ENCODE measurements around the gene NUTM1. TPM values are rescaled to one million over a fixed set of nuclear protein-coding genes. Genes with fewer than 3 reads are reported as not detected.

Gene NUTM1
- total and polyA plus RNA-seq, 12 donors, result under 0.01 TPM; not detected in 11

DNA sequence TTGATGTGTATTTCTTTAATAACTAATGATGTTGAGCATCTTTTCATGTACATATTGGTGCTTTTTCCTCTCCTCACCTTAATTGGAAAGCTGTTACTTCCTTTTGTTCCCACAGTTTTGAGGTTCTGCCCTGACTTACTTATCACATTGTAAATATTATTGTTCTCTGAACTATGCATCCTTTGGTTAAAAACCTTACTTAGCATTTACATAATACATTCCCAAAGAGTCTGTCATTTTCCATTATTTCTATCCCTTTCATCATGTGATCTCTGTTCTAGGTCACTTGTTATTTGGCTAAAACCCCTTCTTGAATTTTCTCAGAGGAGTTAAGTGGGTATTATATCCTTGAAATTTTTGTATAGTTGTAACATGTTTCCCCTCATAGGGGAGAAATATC, 38.5 kb upstream of the NUTM1 start:
- H3K27me3 ChIP-seq, result no peaks in the 10 kb centered on the region
- peaks cover 0 to 5% (median 0%) of the 10 kb centered on the region in 9 donors for H3K36me3 ChIP-seq
- peaks cover 0 to 4% (median 0%) of the 10 kb centered on the region in 9 donors for H3K4me1 ChIP-seq
- ATAC-seq, result no peak
- intact Hi-C loops (cut with DNase I), result no loop called here
- H3K4me3 ChIP-seq, result no peak overlapping the region
- peaks cover 0 to 4% (median 0%) of the 10 kb centered on the region in 11 donors for H3K9me3 ChIP-seq
- TF ChIP-seq, protein P1, sequence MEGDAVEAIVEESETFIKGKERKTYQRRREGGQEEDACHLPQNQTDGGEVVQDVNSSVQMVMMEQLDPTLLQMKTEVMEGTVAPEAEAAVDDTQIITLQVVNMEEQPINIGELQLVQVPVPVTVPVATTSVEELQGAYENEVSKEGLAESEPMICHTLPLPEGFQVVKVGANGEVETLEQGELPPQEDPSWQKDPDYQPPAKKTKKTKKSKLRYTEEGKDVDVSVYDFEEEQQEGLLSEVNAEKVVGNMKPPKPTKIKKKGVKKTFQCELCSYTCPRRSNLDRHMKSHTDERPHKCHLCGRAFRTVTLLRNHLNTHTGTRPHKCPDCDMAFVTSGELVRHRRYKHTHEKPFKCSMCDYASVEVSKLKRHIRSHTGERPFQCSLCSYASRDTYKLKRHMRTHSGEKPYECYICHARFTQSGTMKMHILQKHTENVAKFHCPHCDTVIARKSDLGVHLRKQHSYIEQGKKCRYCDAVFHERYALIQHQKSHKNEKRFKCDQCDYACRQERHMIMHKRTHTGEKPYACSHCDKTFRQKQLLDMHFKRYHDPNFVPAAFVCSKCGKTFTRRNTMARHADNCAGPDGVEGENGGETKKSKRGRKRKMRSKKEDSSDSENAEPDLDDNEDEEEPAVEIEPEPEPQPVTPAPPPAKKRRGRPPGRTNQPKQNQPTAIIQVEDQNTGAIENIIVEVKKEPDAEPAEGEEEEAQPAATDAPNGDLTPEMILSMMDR (IDR thresholded peaks at IDR 0.05), result no peak
- no peak for DNase-seq
- H3K27ac ChIP-seq, result no peak overlapping the region

DNA sequence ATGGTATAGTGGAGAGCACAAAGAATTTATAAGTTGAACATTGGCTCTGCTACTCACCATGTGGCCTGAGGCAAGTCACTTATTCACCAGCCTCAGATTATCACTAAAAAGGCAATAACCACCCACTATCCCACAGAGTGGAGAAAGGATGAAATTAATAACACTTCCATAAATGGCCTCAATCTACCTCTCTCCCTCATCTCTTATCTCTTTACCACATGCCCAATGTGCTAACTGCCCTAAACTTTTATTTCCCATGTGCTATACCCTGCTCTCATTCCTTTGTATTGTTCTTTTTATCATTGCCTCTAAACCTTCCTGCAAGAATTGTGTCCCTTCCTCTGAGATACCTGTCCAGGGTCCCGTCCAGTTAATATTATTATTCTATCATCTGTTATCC, 31.6 kb upstream of the NUTM1 start:
- TF ChIP-seq, protein P1 (IDR thresholded peaks at IDR 0.05), result no peak
- ATAC-seq (no peak), DNase-seq (no peak)
- no peaks in the 10 kb centered on the region for H3K9me3 ChIP-seq
- H3K4me3 ChIP-seq, result no peak overlapping the region
- H3K27ac ChIP-seq, result no peak overlapping the region
- no peaks in the 10 kb centered on the region for H3K27me3 ChIP-seq
- H3K4me1 ChIP-seq, result peaks cover 0 to 11% (median 4%) of the 10 kb centered on the region in 9 donors
- H3K36me3 ChIP-seq, result peaks cover 0 to 30% (median 0%) of the 10 kb centered on the region in 9 donors
- intact Hi-C loops (cut with DNase I), result no loop called here
- 85 to 92% methylated on average over 1 of the region's 1 CpG for WGBS, 2 donors

DNA sequence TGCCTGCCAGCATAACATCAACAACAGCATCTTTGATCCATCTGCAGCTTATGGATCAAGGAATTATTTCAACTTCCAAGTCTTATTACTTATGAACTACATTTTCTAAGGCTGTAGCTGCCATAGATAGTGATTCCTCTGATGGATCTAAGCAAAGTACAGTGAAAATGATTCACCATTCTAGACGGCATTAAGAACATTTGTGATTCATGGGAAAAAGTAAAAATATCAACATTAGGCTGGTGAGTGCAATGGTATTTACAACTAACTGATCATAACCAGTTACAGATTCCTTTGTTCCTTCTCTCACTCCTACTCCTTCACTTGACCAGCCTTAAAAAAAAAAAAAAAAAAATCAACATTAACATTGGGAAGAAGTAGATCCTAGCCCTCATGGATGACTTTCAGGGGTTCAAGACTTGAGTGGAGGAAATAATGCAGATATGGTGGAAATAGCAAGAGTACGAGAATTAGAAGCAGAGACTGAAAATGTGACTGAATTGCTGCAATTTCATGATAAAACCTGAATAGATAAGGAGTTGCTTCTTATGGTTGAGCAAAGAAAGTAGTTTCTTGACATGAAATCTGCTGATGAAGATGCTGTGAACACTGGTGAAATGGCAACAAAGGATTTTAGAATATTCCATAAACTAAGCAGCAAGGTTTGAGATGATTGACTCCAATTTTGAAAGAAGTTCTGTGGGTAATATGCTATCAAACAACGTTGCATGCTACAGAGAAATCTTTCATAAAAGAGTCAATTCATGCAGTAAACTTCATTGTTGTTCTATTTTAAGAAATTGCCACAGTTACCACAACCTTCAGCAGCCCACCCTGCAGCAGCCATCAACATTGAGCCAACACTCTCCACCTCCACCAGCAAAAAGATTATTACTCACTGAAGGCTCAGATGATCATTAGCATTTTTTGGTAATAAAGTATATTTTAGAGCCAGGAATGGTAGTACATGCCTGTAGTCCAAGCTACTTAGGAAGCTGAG, 28.3 kb upstream of the NUTM1 start:
- Histone ChIP-seq H3K36me3 (peaks cover 0 to 24% (median 0%) of the 10 kb centered on the region in 9 donors), H3K4me1 (peaks cover 0 to 32% (median 29%) of the 10 kb centered on the region in 9 donors), H3K27ac (no peak overlapping the region), H3K27me3 (no peaks in the 10 kb centered on the region), H3K4me3 (no peak overlapping the region), H3K9me3 (no peaks in the 10 kb centered on the region)
- intact Hi-C loops (cut with DNase I), result loop anchor here in 2 of 10 donors (5.0 kb wide), 2 partner anchors 37 to 53 kb away; partner anchors contain the start of gene LPCAT4 (in 1 of the 2)
- WGBS, 2 donors, result 83 to 89% methylated on average over 3 of the region's 3 CpGs
- TF ChIP-seq, protein P1 (IDR thresholded peaks at IDR 0.05), result no peak
- DNase-seq (no peak), ATAC-seq (no peak)

DNA sequence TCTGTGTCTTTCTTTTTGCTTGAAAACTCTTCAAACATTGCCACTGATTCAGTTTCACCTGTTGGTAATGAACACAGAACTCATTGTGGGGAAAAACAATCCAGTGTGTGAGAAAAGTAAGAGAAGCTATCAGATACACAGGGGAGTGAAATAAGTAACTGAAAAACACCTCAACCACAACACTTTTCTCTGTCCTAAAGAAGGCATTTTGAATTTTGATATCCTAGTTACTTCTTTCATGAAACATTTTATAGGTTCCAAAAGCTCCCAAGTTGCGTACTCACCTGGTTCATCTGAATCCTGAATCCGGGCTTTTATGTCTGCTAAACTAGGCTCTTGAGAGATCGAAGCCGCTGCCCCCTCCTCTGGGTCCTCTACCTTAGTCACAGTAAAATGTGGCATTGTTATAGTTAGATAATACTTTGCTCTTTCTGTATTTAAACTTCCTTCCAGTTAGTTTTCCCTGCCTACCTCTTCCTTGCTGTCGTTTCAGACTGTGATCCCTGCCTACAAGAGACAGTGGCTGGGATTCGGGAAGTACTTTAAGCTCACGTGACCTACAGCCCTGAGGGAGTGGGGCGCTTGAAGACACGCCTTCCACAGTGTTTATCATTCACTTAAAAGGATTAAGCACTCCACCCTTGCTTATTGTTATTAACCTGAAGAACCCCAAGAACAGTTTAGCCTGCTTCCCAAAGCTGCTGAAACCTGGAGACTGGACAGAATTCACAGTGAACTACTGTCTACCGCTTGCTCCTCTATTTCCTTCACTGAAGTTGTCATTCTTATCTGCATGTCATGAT, 24.6 kb upstream of the NUTM1 start:
- Histone ChIP-seq H3K9me3 (no peaks in the 10 kb centered on the region), H3K4me1 (peaks cover 0 to 32% (median 29%) of the 10 kb centered on the region in 9 donors), H3K36me3 (peaks cover 0 to 15% (median 0%) of the 10 kb centered on the region in 9 donors), H3K27ac (peak overlapping the region in 9 of 10 donors; percentile 4 to 82 (median 63)), H3K27me3 (no peaks in the 10 kb centered on the region), H3K4me3 (peak overlapping the region in 9 of 10 donors; percentile 36 to 73 (median 57))
- TF ChIP-seq, protein P1 (IDR thresholded peaks at IDR 0.05), result no peak
- DNase-seq, result peak in 1 of 2 donors; percentile 72
- intact Hi-C loops (cut with DNase I), result loop anchor here in 3 of 10 donors (2.0 to 5.0 kb wide), 3 partner anchors 20 to 49 kb away; partner anchors contain the start of gene LPCAT4 (in 1 of the 3)
- WGBS, 2 donors, result 6% methylated on average over 10 of the region's 10 CpGs
- ATAC-seq, result peak; percentile 93 to 99 (median 97)

Measured in heart right ventricle (tissue), 16 donors.